ENCODE data around the gene FRK.
"Not testable (repeated sequence)": the region's sequence is repeated elsewhere in the genome, so short reads cannot be mapped to it uniquely, and the experiment has no call there.

The FRK gene

DNA sequence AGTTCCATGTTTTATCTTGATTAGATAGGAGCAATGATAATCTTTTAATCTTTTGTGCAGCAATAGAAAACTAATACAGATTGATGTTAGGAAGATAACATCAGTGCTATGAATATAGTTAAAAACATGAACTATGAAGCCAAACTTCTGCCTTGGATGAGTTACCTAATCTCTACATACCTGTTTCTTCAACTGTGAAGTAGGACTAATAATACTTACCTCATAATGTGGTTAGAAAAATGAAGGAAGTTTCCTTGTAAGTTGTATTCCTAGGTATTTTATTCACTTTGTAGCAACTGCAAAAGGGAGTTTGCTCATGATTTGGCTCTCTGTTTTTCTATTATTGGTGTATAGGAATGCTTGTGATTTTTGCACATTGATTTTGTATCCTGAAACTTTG is 111.9 kb downstream of the FRK start:
- Histone ChIP-seq H3K9ac (ENCODE audit: low read depth, low read length) (no peak overlapping the region), H3K9me3 (ENCODE audit: control insufficient read depth, insufficient read depth, low read length) (no peaks in the 10 kb centered on the region), H3K4me3 (ENCODE audit: low read depth, low read length) (no peak overlapping the region), H3K4me1 (ENCODE audit: control insufficient read depth, insufficient read depth, low read length) (no peaks in the 10 kb centered on the region), H3K36me3 (ENCODE audit: control insufficient read depth, insufficient read depth, low read length) (no peaks in the 10 kb centered on the region), H3K27me3 (ENCODE audit: control insufficient read depth, insufficient read depth, low read length) (no peaks in the 10 kb centered on the region)

DNA sequence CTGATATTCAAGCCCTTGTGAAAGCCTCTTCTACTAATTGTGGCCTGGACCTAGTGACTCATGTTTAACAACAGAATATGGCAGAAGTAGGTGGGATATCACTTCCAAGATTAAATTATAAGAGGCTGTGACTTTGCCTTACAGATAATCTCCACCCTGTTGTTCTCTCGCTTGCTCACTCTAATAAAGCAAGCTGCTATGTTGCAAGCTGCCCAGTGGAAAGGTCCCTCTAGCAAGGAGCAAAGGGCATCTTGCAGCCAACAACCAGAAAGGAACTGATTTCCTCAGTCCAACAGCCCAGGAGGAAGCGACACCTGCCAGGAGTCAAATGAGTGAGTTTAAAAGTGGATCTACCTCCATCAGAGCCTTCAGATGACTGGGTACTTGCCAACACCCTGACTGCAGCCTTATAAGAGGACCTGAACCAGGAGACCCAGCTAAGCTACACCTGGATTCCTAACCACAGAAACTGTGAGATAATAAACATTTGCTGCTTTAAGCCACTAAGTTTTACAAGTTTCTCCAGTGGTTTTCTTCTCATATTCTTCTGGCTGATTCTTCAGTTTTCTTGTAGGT is 112.6 kb downstream of the FRK start:
- no peaks in the 10 kb centered on the region for H3K27me3 ChIP-seq (ENCODE audit: control insufficient read depth, insufficient read depth, low read length)
- no peak overlapping the region for H3K9ac ChIP-seq (ENCODE audit: low read depth, low read length)
- no peaks in the 10 kb centered on the region for H3K36me3 ChIP-seq (ENCODE audit: control insufficient read depth, insufficient read depth, low read length)
- no peaks in the 10 kb centered on the region for H3K4me1 ChIP-seq (ENCODE audit: control insufficient read depth, insufficient read depth, low read length)
- H3K4me3 ChIP-seq (ENCODE audit: low read depth, low read length), result no peak overlapping the region
- H3K9me3 ChIP-seq (ENCODE audit: control insufficient read depth, insufficient read depth, low read length), result no peaks in the 10 kb centered on the region

DNA sequence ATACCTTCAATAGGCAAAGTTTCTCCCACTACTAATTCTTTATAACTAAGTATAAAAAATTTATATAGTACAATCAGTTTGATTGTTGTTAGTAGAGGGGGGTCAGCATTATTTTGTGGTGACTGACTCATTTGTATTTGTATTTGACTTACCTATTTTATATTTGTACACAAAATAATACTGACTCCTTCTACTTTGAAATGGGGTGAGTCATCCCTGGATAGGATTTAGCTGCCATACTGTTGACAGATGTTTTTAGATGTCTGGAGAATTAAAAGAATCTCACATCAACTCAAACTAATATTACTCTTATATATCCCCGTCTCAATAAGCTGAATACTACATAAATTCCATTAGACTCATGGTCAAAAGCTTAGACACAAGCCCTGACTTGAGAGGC is 114.9 kb downstream of the FRK start:
- H3K9me3 ChIP-seq (ENCODE audit: control insufficient read depth, insufficient read depth, low read length), result no peaks in the 10 kb centered on the region
- H3K4me1 ChIP-seq (ENCODE audit: control insufficient read depth, insufficient read depth, low read length), result no peaks in the 10 kb centered on the region
- H3K36me3 ChIP-seq (ENCODE audit: control insufficient read depth, insufficient read depth, low read length), result no peaks in the 10 kb centered on the region
- no peak overlapping the region for H3K4me3 ChIP-seq (ENCODE audit: low read depth, low read length)
- no peaks in the 10 kb centered on the region for H3K27me3 ChIP-seq (ENCODE audit: control insufficient read depth, insufficient read depth, low read length)
- no peak overlapping the region for H3K9ac ChIP-seq (ENCODE audit: low read depth, low read length)

DNA sequence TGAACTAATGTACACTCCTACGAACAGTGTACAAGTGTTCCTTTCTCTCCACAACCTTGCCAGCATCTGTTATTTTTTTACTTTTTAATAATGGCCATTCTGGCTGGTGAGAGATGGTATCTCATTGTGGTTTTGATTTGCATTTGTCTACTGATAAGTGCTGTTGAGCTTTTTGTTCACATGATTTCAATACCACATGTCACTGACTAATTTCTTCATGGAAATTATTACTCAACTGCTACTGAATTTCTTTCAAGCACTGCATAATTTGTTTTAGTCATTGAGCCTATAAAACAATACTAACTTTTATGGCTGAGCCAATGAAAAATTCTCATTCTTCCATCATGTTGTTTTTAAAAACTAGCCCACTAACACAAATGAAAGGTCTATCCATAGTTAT is 115.4 kb downstream of the FRK start:
- Histone ChIP-seq H3K9ac (ENCODE audit: low read depth, low read length) (no peak overlapping the region), H3K36me3 (ENCODE audit: control insufficient read depth, insufficient read depth, low read length) (no peaks in the 10 kb centered on the region), H3K27me3 (ENCODE audit: control insufficient read depth, insufficient read depth, low read length) (no peaks in the 10 kb centered on the region), H3K4me1 (ENCODE audit: control insufficient read depth, insufficient read depth, low read length) (no peaks in the 10 kb centered on the region), H3K9me3 (ENCODE audit: control insufficient read depth, insufficient read depth, low read length) (no peaks in the 10 kb centered on the region), H3K4me3 (ENCODE audit: low read depth, low read length) (no peak overlapping the region)

DNA sequence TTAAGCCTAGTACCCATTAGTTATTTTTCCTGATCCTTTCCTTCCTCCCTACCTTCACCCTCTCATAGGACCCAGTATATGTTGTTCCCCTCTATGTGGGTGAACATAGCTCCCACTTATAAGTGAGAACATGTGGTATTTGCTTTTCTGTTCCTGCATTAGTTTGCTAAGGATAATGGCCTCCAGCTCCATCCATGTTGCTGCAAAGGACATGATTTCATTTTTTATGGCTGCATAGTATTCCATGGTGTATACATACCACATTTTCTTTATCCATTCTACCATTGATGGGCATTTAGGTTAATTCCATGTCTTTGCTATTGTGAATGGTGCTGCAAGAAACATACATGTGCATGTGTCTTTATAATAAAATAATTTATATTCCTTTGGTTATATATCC is 115.9 kb downstream of the FRK start:
- H3K4me3 ChIP-seq (ENCODE audit: low read depth, low read length); H3K9ac ChIP-seq (ENCODE audit: low read depth, low read length); H3K9me3 ChIP-seq (ENCODE audit: control insufficient read depth, insufficient read depth, low read length); H3K4me1 ChIP-seq (ENCODE audit: control insufficient read depth, insufficient read depth, low read length); H3K36me3 ChIP-seq (ENCODE audit: control insufficient read depth, insufficient read depth, low read length); H3K27me3 ChIP-seq (ENCODE audit: control insufficient read depth, insufficient read depth, low read length): not testable (repeated sequence)

DNA sequence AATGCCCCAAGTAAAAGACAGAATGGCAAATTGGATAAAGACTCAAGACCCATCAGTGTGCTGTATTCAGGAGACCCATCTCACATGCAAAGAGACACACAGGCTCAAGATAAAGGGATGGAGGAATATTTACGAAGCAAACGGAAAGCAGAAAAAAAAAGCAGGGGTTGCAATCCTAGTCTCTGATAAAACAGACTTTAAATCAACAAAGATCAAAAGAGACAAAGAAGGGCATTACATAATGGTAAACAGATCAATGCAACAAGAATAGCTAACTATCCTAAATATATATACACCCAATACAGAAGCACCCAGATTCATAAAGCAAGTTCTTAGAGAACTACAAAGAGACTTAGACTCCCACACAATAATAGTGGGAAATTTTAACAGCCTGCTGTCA is 123.2 kb downstream of the FRK start:
- H3K27me3 ChIP-seq (ENCODE audit: control insufficient read depth, insufficient read depth, low read length); H3K9me3 ChIP-seq (ENCODE audit: control insufficient read depth, insufficient read depth, low read length); H3K4me3 ChIP-seq (ENCODE audit: low read depth, low read length); H3K9ac ChIP-seq (ENCODE audit: low read depth, low read length); H3K36me3 ChIP-seq (ENCODE audit: control insufficient read depth, insufficient read depth, low read length); H3K4me1 ChIP-seq (ENCODE audit: control insufficient read depth, insufficient read depth, low read length): not testable (repeated sequence)

DNA sequence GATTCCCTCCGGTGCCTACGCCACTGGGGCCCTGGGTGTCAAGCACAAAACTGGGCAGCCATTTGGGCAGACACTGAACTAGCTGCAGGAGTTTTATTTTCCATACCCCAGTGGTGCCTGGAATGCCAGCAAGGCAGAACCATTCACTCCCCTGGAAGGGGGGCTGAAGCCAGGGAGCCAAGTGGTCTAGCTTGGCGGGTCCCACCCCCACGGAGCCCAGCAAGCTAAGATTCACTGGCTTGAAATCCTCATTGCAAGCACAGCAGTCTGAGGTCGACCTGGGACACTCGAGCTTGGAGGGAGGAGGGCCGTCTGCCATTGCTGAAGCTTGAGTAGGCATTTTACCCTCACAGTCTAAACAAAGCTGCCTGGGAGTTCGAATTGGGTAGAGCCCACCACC is 125.3 kb downstream of the FRK start:
- H3K9me3 ChIP-seq (ENCODE audit: control insufficient read depth, insufficient read depth, low read length), result no peaks in the 10 kb centered on the region
- H3K4me1 ChIP-seq (ENCODE audit: control insufficient read depth, insufficient read depth, low read length), result no peaks in the 10 kb centered on the region
- H3K4me3 ChIP-seq (ENCODE audit: low read depth, low read length), result no peak overlapping the region
- no peak overlapping the region for H3K9ac ChIP-seq (ENCODE audit: low read depth, low read length)
- no peaks in the 10 kb centered on the region for H3K36me3 ChIP-seq (ENCODE audit: control insufficient read depth, insufficient read depth, low read length)
- H3K27me3 ChIP-seq (ENCODE audit: control insufficient read depth, insufficient read depth, low read length), result no peaks in the 10 kb centered on the region

DNA sequence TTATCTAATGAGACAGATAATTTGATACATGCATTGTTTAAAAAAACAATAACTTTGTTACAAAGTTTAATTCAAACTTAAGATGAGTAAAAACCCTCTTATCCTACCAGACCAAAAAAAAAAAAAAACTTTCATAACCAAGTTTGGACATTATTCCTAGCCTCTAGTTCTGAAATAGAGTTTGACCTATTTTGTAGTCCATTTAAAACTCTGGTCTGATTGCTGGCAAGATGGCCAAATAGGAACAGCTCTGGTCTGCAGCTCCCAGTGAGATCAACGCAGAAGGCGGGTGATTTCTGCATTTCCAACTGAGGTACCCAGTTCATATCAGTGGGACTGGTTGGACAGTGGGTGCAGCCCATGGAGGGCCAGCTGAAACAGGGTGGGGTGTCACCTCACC is 125.9 kb downstream of the FRK start:
- no peak overlapping the region for H3K9ac ChIP-seq (ENCODE audit: low read depth, low read length)
- no peaks in the 10 kb centered on the region for H3K4me1 ChIP-seq (ENCODE audit: control insufficient read depth, insufficient read depth, low read length)
- no peaks in the 10 kb centered on the region for H3K36me3 ChIP-seq (ENCODE audit: control insufficient read depth, insufficient read depth, low read length)
- no peaks in the 10 kb centered on the region for H3K9me3 ChIP-seq (ENCODE audit: control insufficient read depth, insufficient read depth, low read length)
- no peaks in the 10 kb centered on the region for H3K27me3 ChIP-seq (ENCODE audit: control insufficient read depth, insufficient read depth, low read length)
- H3K4me3 ChIP-seq (ENCODE audit: low read depth, low read length), result no peak overlapping the region

DNA sequence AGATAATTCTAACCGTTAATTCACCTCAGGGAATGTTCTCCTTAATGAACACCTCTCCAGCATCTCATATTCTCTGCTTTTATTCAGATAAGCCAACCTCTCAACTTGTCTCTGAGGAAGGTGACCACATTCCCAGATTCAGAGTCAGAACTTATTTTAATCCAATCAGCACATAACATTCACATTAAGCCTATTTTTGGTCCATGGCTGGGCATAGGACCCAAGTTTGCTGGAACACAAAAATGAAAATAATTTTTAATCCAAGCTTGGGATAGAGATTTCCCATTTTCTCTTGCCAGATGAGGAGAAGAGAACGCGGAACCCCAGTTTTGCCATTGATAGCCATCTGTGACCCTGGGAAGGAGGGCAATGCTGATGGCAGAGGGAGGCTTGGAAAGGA is 126.5 kb downstream of the FRK start:
- H3K9me3 ChIP-seq (ENCODE audit: control insufficient read depth, insufficient read depth, low read length), result no peaks in the 10 kb centered on the region
- no peaks in the 10 kb centered on the region for H3K36me3 ChIP-seq (ENCODE audit: control insufficient read depth, insufficient read depth, low read length)
- no peaks in the 10 kb centered on the region for H3K27me3 ChIP-seq (ENCODE audit: control insufficient read depth, insufficient read depth, low read length)
- H3K4me3 ChIP-seq (ENCODE audit: low read depth, low read length), result no peak overlapping the region
- no peak overlapping the region for H3K9ac ChIP-seq (ENCODE audit: low read depth, low read length)
- H3K4me1 ChIP-seq (ENCODE audit: control insufficient read depth, insufficient read depth, low read length), result no peaks in the 10 kb centered on the region

DNA sequence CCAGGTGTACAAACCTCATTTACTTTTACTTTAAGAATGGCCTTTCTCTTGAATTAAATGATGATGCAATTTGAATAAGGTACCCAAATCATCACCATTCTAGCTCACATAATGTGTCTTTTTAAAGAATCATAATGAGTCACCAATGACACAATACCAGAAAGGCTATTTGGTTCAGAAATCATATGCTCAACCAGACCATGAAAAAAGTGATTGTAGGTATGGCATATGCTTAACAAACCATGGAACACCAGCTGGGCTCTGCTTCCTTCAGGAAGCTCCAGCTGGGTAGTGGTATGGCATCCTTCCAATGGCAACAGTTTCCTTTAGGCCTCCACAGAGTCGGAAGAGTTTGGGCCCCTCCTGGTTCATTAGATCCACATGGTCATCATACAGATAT is 128.2 kb downstream of the FRK start:
- H3K4me3 ChIP-seq (ENCODE audit: low read depth, low read length), result no peak overlapping the region
- no peak overlapping the region for H3K9ac ChIP-seq (ENCODE audit: low read depth, low read length)
- no peaks in the 10 kb centered on the region for H3K36me3 ChIP-seq (ENCODE audit: control insufficient read depth, insufficient read depth, low read length)
- no peaks in the 10 kb centered on the region for H3K27me3 ChIP-seq (ENCODE audit: control insufficient read depth, insufficient read depth, low read length)
- no peaks in the 10 kb centered on the region for H3K9me3 ChIP-seq (ENCODE audit: control insufficient read depth, insufficient read depth, low read length)
- no peaks in the 10 kb centered on the region for H3K4me1 ChIP-seq (ENCODE audit: control insufficient read depth, insufficient read depth, low read length)

DNA sequence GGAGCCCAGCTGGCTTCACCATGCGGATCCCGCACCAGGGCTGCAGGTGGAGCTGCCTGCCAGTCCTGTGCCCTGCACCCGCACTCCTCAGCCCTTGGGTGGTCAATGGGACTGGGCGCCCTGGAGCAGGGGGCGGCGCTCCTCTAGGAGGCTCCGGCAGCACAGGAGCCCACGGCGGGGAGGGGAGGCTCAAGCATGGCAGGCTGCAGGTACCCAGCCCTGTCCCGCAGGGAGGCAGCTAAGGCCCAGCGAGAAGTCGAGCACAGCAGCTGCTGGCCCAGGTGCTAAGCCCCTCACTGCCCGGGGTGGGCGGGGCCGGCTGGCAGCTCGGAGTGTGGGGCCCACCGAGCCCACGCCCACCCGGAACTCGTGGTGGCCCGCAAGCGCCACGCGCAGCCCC is 132.7 kb downstream of the FRK start:
- H3K36me3 ChIP-seq (ENCODE audit: control insufficient read depth, insufficient read depth, low read length); H3K27me3 ChIP-seq (ENCODE audit: control insufficient read depth, insufficient read depth, low read length): not testable (repeated sequence)

DNA sequence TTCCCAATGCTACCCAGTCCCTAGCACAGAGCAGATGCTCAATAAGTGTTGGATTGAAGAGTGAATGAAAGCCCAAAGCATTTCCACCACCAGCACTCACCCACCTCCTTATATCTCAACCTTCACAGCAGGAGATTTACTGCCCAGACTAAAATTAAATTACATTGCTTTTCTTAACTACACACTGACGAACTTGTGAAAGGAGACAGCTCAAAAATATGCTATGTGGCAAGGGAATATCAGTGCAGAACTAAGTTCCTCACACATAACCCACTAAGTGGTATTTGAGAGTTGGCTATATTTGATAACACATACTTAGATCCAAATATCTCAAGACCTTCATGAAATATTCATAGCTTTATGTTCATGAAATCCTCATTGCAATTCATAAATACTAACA is 137.7 kb downstream of the FRK start:
- Histone ChIP-seq H3K9me3 (ENCODE audit: control insufficient read depth, insufficient read depth, low read length) (no peaks in the 10 kb centered on the region), H3K27me3 (ENCODE audit: control insufficient read depth, insufficient read depth, low read length) (no peaks in the 10 kb centered on the region), H3K9ac (ENCODE audit: low read depth, low read length) (no peak overlapping the region), H3K36me3 (ENCODE audit: control insufficient read depth, insufficient read depth, low read length) (no peaks in the 10 kb centered on the region), H3K4me3 (ENCODE audit: low read depth, low read length) (no peak overlapping the region), H3K4me1 (ENCODE audit: control insufficient read depth, insufficient read depth, low read length) (no peaks in the 10 kb centered on the region)

More for the DNA sequence above, 132.7 kb downstream of the FRK start:
- H3K4me3 ChIP-seq (ENCODE audit: low read depth, low read length); H3K4me1 ChIP-seq (ENCODE audit: control insufficient read depth, insufficient read depth, low read length); H3K9ac ChIP-seq (ENCODE audit: low read depth, low read length); H3K9me3 ChIP-seq (ENCODE audit: control insufficient read depth, insufficient read depth, low read length): not testable (repeated sequence)

DNA sequence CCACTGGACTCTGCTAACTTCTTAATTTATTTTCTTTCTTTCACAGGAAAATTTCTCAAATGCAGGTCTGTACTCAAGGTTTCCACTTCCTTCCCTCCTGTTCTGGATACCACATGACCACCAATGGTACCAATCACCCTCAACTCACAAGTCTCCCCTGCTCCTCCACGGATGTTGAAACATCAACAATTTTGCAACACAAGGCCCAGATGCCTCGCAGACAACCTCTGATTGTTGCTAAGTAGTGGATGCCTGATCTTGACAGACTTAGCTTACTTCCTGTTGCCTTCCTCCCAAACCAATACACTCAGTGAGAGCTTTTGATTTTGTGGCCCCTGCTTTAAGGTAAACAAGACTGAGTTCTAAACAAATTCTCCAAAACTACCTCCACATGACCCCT is 146.6 kb downstream of the FRK start:
- H3K4me3 ChIP-seq (ENCODE audit: low read depth, low read length), result no peak overlapping the region
- H3K9ac ChIP-seq (ENCODE audit: low read depth, low read length), result no peak overlapping the region
- H3K9me3 ChIP-seq (ENCODE audit: control insufficient read depth, insufficient read depth, low read length), result no peaks in the 10 kb centered on the region
- no peaks in the 10 kb centered on the region for H3K27me3 ChIP-seq (ENCODE audit: control insufficient read depth, insufficient read depth, low read length)
- no peaks in the 10 kb centered on the region for H3K4me1 ChIP-seq (ENCODE audit: control insufficient read depth, insufficient read depth, low read length)
- no peaks in the 10 kb centered on the region for H3K36me3 ChIP-seq (ENCODE audit: control insufficient read depth, insufficient read depth, low read length)
